Osteoblast (primary cell): ENCODE data around the gene PHPT1. TPM values are rescaled to one million over a fixed set of nuclear protein-coding genes. Genes with fewer than 3 reads are reported as not detected.

Source experiments
- DNase-seq: peaks from one replicate; pipeline ENCODE4 v3.0.0; 2011; ENCODE audit warnings: low spot score, mixed read lengths; ENCODE audit not compliant: insufficient read length; ENCODE audit errors: missing footprints
- H2AFZ ChIP-seq: 2 replicates; pipeline ENCODE4 v1.6.0; 2011; ENCODE audit warnings: mild to moderate bottlenecking, low read length
- H3K27ac ChIP-seq: 2 replicates; pipeline ENCODE4 v1.5.1; 2011; ENCODE audit warnings: mild to moderate bottlenecking, low read depth, low read length, moderate library complexity
- H3K27me3 ChIP-seq: 2 replicates; pipeline ENCODE4 v1.6.0; 2012; ENCODE audit warnings: mild to moderate bottlenecking, control low read depth, inconsistent platforms, low read length, moderate library complexity; ENCODE audit not compliant: insufficient read depth
- H3K36me3 ChIP-seq: 2 replicates; pipeline ENCODE4 v1.5.1; 2011; ENCODE audit warnings: mild to moderate bottlenecking, low read length, control low read depth, moderate library complexity; ENCODE audit not compliant: insufficient read depth
- H3K4me1 ChIP-seq: 2 replicates; pipeline ENCODE4 v1.5.1; 2011; ENCODE audit warnings: mild to moderate bottlenecking, low read length, control low read depth, moderate library complexity; ENCODE audit not compliant: insufficient read depth
- H3K4me2 ChIP-seq: 2 replicates; pipeline ENCODE4 v1.6.0; 2011; ENCODE audit warnings: mild to moderate bottlenecking, low read length; ENCODE audit not compliant: insufficient read depth
- H3K4me3 ChIP-seq: fragments of 200-600 bp; sonication (generic); 3 replicates; pipeline ENCODE4 v1.5.1; 2012; ENCODE audit warnings: mild to moderate bottlenecking, low read length, inconsistent platforms; ENCODE audit not compliant: insufficient read depth
- H3K79me2 ChIP-seq: 2 replicates; pipeline ENCODE4 v1.6.0; 2012; ENCODE audit warnings: mild to moderate bottlenecking, low read length, control low read depth, inconsistent platforms; ENCODE audit not compliant: insufficient read depth
- H3K9me3 ChIP-seq: 2 replicates; pipeline ENCODE4 v1.5.1; 2011; ENCODE audit warnings: low read depth, low read length, control low read depth
- H4K20me1 ChIP-seq: 2 replicates; pipeline ENCODE4 v1.6.0; 2012; ENCODE audit warnings: mild to moderate bottlenecking, low read length, control low read depth; ENCODE audit not compliant: insufficient read depth
- total RNA-seq: library from RNA; depleted of rRNA; stranded (reverse); fragments of >200 nt; gene quantifications from 2 replicates; pipeline ENCODE4 v1.2.3, GENCODE V29; 2012
- TF ChIP-seq, protein P1 (sequence below): IDR thresholded peaks from 2 replicates; pipeline ENCODE4 v1.5.1; 2011; ENCODE audit warnings: mild to moderate bottlenecking, low read depth, low read length, moderate library complexity; ENCODE audit errors: extremely low read depth

Gene PHPT1
- total RNA-seq, 1 donor, result 59.0 TPM

DNA sequence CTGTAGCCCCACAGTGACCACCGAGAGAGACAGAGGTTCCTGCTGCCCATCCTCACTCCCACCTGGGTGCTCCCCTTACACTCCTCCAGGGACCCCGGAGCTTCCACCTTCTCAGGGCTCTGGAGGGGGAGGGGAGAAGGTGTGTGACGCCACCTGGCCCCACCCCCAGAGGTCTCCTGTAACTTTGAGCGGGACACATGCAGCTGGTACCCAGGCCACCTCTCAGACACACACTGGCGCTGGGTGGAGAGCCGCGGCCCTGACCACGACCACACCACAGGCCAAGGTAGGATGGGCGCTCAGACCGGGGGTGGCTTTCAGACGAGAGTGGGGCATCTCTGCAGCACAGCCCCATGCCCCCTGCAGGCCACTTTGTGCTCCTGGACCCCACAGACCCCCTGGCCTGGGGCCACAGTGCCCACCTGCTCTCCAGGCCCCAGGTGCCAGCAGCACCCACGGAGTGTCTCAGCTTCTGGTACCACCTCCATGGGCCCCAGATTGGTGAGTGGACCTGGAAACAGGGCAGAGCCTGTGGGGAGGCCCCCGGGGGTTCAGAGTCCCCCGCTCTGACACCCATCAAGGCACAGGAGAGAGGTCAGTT lies 7.4 kb downstream of the PHPT1 start:
- Histone ChIP-seq H3K27ac (no peak overlapping the region), H2AFZ (no peak overlapping the region), H3K4me2 (no peak overlapping the region), H3K27me3 (no peaks in the 10 kb centered on the region), H3K36me3 (peaks cover 3% of the 10 kb centered on the region), H3K79me2 (no peaks in the 10 kb centered on the region), H3K4me3 (no peak overlapping the region), H4K20me1 (peaks cover 10% of the 10 kb centered on the region), H3K4me1 (peaks cover 11% of the 10 kb centered on the region), H3K9me3 (no peaks in the 10 kb centered on the region)
- DNase-seq, result peak; percentile 74
- TF ChIP-seq, protein P1, sequence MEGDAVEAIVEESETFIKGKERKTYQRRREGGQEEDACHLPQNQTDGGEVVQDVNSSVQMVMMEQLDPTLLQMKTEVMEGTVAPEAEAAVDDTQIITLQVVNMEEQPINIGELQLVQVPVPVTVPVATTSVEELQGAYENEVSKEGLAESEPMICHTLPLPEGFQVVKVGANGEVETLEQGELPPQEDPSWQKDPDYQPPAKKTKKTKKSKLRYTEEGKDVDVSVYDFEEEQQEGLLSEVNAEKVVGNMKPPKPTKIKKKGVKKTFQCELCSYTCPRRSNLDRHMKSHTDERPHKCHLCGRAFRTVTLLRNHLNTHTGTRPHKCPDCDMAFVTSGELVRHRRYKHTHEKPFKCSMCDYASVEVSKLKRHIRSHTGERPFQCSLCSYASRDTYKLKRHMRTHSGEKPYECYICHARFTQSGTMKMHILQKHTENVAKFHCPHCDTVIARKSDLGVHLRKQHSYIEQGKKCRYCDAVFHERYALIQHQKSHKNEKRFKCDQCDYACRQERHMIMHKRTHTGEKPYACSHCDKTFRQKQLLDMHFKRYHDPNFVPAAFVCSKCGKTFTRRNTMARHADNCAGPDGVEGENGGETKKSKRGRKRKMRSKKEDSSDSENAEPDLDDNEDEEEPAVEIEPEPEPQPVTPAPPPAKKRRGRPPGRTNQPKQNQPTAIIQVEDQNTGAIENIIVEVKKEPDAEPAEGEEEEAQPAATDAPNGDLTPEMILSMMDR, result no peak

DNA sequence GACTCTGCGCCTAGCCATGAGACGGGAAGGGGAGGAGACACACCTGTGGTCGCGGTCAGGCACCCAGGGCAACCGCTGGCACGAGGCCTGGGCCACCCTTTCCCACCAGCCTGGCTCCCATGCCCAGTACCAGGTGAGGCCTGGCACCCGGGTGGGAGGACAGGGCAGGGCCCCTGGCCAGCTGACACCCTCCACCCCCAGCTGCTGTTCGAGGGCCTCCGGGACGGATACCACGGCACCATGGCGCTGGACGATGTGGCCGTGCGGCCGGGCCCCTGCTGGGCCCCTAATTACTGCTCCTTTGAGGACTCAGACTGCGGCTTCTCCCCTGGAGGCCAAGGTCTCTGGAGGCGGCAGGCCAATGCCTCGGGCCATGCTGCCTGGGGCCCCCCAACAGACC lies 8.0 kb downstream of the PHPT1 start:
- no peak overlapping the region for H2AFZ ChIP-seq
- H3K4me2 ChIP-seq, result no peak overlapping the region
- peaks cover 6% of the 10 kb centered on the region for H3K36me3 ChIP-seq
- TF ChIP-seq, protein P1, result no peak
- H4K20me1 ChIP-seq, result peaks cover 10% of the 10 kb centered on the region
- no peak overlapping the region for H3K4me3 ChIP-seq
- no peaks in the 10 kb centered on the region for H3K27me3 ChIP-seq
- peaks cover 11% of the 10 kb centered on the region for H3K4me1 ChIP-seq
- DNase-seq, result peak; percentile 86
- no peak overlapping the region for H3K27ac ChIP-seq
- no peaks in the 10 kb centered on the region for H3K79me2 ChIP-seq
- no peaks in the 10 kb centered on the region for H3K9me3 ChIP-seq

DNA sequence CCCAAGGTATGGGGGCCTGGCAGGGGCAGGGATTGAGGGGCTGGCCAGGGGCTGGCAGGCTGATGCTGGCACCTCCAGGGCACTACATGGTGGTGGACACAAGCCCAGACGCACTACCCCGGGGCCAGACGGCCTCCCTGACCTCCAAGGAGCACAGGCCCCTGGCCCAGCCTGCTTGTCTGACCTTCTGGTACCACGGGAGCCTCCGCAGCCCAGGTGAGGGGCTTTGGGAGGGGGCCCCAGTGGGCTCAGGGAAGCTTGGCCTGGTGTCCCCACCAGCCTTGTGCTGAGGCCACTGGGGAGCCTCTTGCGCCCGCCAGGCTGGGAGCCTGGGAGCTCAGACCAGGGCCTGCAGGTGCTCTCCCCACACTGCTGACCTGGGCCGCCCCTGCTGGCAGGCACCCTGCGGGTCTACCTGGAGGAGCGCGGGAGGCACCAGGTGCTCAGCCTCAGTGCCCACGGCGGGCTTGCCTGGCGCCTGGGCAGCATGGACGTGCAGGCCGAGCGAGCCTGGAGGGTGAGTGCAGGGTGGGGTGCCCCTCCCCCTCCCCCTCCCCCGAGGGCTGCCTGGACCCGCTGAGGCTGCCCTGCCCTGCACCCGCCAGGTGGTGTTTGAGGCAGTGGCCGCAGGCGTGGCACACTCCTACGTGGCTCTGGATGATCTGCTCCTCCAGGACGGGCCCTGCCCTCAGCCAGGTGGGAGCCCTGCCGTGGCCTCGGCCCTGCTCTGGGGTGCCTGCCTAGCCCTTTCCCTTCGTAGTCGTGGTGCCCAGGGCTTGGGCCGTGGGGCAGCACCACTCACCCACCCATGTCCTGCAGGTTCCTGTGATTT lies 8.6 kb downstream of the PHPT1 start:
- Histone ChIP-seq H2AFZ (no peak overlapping the region), H3K36me3 (peaks cover 13% of the 10 kb centered on the region), H3K27ac (no peak overlapping the region), H3K4me1 (peaks cover 11% of the 10 kb centered on the region), H3K27me3 (no peaks in the 10 kb centered on the region), H3K4me2 (no peak overlapping the region), H3K9me3 (no peaks in the 10 kb centered on the region), H4K20me1 (peaks cover 10% of the 10 kb centered on the region), H3K79me2 (no peaks in the 10 kb centered on the region), H3K4me3 (no peak overlapping the region)
- TF ChIP-seq, protein P1, result no peak
- DNase-seq, result peak; percentile 91

DNA sequence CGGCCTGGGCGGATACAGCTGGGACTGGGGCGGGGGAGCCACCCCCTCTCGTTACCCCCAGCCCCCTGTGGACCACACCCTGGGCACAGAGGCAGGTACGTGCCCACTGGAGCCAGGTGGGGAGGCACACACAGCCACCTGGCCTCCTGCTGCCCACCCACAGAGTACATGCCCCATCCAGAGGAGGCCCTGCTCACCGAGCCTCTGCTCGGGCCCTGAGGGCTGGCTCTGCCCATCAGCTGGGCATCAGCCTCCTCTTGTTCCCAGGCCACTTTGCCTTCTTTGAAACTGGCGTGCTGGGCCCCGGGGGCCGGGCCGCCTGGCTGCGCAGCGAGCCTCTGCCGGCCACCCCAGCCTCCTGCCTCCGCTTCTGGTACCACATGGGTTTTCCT lies 9.2 kb downstream of the PHPT1 start:
- Histone ChIP-seq H3K79me2 (peaks cover 5% of the 10 kb centered on the region), H2AFZ (no peak overlapping the region), H3K9me3 (no peaks in the 10 kb centered on the region), H3K36me3 (peaks cover 19% of the 10 kb centered on the region), H3K27ac (no peak overlapping the region), H3K4me1 (peaks cover 11% of the 10 kb centered on the region), H3K27me3 (no peaks in the 10 kb centered on the region), H3K4me2 (no peak overlapping the region), H3K4me3 (no peak overlapping the region), H4K20me1 (peaks cover 10% of the 10 kb centered on the region)
- TF ChIP-seq, protein P1, result no peak
- DNase-seq, result peak; percentile 81
